ENCODE data around the gene PCGF6.

Gene PCGF6

GRCh38 chr10:103254538-103255325 is 96.2 kb downstream of the PCGF6 start:
- peak; percentile 48 for DNase-seq

GRCh38 chr10:103254113-103254512 is 96.8 kb downstream of the PCGF6 start:
- DNase-seq: no peak

Measured in hematopoietic multipotent progenitor cell treated with erythropoietin and hydrocortisone succinate and interleukin-3 and kit ligand, for 6 days (in vitro differentiated cells).